ENCODE measurements around the gene TRIO.

The TRIO gene

DNA sequence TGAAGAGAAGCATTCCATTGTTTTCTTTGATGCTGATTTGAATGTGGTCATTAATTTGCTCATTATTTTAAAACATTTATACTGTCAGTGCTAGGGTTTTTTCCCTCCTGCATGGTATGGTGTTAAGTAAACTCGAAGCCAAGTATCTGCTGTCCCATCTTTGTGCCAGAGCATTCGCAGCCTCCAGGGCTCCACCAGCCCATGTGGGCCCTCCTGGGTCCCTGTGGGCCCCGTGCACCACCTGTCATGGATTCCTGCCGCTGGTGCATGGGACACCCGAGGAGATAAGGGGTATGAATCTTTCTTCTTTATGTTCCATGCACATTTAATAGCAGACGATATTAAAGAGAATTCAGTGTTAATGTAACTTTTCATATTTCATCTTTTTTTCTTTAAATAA is 95.1 kb downstream of the TRIO start:
- in situ Hi-C loops (cut with HindIII; ENCODE audit: low sequenced_read_pairs): loop anchor here (10.0 kb wide), 1 partner anchor 63 kb away; no protein-coding TSS in a partner anchor

DNA sequence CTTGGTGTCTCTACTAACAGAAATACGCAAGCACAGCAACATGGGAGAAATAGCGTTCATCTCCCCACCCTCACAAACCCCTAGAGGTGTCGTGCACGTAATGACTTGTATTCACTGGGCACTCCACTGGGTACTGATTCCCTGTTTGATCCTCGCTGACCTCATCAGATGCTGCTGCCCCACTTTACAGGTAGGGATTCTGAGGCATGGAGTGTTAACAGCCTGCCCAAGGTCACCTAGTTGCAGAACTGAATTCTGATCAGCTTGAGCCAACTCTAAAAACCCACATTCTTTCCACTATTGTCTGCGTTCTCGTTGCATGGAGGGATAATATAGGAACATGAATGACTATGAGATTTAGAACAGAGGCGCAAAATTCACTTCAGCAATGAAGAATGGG is 96.3 kb downstream of the TRIO start:
- in situ Hi-C loops (cut with HindIII; ENCODE audit: low sequenced_read_pairs): loop anchor here (10.0 kb wide), 1 partner anchor 65 kb away; no protein-coding TSS in a partner anchor

DNA sequence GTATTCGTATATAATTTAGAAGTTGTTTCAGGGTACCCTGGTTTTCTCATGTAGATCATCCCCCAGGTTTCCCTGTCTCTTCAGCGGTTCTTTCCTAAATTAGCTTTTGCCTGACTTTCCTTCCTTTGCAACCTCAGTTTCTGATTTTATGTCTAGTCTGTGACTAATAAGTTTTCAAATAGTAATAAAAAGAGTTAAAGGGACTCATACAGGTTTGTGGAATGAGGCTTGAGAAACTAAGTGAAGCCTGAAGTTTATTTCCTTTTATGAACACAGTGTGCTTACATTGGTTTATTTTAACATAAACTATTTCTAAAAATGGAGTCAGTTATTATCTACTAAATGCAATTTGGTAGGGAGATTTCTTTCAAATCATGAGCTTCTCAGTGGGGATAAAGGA is 96.8 kb downstream of the TRIO start:
- in situ Hi-C loops (cut with HindIII; ENCODE audit: low sequenced_read_pairs): loop anchor here (10.0 kb wide), 1 partner anchor 65 kb away; no protein-coding TSS in a partner anchor

DNA sequence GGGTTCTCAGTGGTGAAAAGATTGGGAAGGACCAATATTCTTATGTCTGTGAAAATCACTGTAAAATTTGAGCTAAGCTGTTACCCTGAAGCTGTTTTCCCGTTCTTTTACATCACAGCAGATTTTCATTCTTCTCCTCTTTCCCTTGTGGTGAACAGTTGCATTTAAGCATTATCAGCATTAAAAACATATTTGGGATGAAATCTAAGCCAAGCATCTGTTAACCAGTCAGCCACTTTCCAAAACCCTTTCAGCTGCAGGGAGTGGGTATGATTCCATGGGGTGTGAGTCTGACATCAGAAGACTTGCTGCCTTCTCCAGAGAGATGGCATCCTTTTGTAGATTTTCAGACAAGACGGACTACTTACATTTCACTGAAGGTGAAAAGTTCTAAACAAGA is 97.2 kb downstream of the TRIO start:
- in situ Hi-C loops (cut with HindIII; ENCODE audit: low sequenced_read_pairs): no loop called here

DNA sequence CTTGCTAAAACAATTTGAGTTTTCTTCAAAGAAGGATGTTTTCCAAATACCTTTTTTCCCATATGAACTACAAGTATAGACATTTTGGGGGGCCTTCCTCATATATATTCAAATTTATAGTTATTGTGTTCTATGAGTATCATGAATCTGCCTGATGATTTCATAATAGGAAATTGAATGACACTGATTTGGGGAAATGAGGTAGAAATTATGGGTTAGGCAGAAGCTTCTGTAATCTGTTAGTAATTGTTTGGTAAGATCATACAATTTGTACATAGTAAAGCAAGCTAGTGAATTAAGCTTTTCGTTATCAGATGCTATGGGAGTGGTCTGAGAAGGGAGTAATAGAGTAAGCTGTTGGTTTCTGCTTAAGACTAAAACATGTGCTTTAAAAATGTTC is 98.0 kb downstream of the TRIO start:
- in situ Hi-C loops (cut with HindIII; ENCODE audit: low sequenced_read_pairs): no loop called here

DNA sequence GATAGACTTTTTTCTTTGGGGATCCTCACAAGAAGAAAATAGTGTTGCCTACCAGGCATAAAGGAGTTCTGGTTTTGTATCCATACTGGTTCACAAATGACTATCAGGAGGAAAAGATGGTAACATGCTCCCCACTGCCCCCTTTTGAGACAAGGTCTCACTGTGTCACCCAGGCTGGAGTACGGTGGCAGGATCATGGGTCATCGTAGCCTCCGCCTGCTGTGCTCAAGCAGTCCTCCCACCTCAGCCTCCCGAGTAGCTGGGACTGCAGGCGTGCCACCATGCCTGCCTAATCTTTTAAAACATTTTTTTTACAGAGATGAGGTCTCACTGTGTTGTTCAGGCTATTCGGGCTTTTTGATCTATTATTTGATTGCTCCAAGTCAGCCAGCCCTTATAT is 99.3 kb downstream of the TRIO start:
- in situ Hi-C loops (cut with HindIII; ENCODE audit: low sequenced_read_pairs): no loop called here

DNA sequence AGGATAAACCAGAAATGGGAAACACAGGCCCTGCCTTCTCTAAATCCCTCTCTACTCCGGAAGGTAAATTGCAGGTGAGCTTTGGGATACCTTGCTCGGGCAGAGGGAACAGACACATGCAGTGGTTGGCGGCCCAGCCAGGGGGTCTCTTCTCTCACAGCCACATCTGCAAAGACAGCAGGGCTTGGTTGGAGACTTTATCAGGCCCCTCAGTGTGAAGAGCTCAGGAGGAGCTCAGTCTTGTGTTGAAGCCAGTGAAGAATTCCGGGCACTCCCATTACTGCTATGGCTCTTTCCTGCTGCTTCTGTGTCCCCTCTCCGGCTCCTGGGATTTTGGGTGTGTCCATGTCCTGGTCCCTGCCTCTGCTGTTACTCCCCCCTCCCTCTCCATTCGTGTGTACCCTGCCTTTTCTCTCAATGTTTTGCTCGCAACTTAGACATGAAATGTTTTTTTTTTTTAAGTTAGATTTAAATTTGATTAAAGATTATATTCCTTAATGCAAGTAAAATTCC is 99.8 kb downstream of the TRIO start:
- in situ Hi-C loops (cut with HindIII; ENCODE audit: low sequenced_read_pairs): no loop called here

DNA sequence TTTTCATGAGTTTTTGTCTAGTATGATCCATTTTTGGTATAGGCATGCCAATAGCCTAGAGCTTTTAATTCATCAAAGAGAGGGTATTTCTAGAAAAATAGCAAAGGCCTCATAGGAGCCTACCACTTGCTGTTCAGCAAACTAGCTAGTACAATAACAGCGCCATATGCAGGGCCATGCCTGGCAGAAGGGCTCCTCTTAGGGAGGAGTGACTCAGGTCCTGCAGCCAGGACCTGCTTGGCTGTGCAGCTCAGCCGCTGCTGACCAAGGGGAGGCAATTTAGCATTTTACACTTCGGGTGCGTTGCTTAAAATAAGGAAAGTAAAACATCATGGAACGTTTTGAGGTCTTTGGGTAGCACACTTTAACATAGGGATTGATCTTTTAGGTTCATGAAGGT is 100.6 kb downstream of the TRIO start:
- in situ Hi-C loops (cut with HindIII; ENCODE audit: low sequenced_read_pairs): no loop called here

DNA sequence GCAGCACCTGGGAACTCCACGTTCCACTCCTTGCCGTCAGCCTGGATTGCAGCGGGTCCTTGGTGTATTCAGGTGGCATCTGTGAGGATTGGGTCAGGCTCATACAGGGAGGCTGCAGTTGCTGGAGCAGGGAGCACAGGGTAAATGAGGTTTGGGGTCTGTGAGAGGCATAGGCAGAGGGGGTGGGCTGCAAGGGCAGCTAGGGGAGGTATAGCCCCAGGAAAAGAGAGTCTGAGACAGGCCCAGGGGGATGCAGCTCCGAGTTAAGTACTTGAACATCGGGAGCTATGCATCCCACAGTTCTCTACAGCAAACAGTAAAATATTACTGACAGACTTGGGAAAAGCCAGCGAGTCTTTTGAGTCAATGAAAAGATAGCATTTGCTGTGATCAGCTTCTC is 101.6 kb downstream of the TRIO start:
- in situ Hi-C loops (cut with HindIII; ENCODE audit: low sequenced_read_pairs): no loop called here

DNA sequence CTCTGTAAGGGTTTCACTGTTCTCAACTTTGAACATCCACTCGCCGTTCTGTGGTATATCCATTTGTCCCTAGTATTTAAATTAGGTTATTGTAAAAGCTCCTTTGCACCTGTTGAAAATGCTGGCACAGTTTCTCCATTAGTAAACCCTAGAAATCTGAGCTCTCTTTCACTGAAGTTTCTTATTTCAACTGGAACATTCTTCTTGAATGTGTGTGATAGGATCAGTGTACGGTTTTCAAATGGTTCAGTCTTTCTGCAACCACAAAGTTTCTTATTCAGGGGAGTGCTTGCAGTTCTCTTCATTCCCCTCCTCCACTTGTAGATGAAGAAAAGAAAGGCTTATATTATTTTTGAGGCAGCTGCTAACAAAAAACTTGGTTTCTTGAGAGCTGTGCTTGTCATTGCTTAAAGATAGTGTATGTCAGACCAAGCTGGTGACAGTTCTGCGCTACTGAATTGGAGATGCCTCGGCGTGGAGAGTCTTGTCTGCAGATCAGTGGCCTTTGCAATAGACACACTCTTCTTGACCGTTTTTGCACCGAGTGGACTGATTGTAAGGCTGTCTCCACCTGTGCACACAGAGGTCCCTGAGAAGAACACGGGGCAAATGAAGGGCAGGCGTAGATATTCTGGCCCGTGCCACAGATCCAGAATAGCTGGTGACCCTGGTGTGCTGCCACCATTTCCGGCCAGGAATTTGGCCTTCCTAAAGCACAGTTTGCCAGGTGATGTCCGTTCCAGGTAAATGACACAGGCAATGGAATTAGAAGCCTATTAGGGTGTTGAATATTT is 102.2 kb downstream of the TRIO start:
- in situ Hi-C loops (cut with HindIII; ENCODE audit: low sequenced_read_pairs): no loop called here

DNA sequence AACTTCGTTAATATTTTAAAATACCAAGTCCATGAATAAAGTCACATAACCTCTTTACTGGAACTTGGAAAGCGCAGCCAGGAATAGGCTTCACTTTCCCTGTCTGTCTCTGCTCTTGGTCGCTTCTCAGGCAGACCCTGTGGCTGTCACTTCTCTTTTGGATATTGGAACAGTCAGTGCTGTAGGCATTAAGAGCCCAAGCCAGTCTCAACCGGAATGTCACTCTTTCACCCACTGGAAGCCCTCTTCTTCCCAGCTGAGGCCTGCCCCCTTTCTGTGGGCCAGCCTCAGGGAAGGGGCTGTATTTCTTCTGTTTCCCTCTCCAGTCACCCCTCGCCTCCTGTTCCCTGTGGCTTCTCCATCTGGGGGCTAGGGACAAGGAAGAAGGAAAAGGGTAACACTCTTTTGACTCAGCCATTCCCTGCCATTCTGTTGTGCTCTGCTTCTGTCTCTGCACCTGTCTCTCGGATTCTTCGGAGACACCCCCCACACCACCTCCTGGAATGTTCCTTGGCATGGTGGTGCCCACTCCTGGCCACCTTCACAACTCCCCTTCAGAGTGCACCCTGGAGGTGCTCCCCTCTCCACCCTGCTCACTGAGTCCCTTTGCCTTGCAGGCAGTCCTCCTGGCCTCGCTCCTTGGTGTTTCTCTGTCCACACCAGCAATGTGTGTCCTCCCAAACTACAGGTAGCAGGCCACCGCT is 103.4 kb downstream of the TRIO start:
- in situ Hi-C loops (cut with HindIII; ENCODE audit: low sequenced_read_pairs): no loop called here

DNA sequence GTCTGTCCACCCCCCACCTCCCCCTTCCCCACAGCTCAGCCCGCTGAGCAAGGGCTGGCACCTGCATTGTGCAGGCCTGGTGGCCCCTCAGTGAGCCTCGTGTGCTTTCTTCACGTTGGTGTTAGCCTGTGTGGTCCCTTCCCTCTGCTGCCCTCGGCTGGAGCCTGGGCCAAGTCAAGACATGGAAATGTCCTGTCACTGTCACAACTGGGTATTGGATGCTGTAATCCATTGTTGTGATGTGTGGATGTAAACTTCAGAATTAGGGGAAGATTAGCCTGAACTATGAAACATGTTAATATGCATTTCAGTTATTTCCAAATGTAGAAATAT is 103.9 kb downstream of the TRIO start:
- in situ Hi-C loops (cut with HindIII; ENCODE audit: low sequenced_read_pairs): no loop called here

DNA sequence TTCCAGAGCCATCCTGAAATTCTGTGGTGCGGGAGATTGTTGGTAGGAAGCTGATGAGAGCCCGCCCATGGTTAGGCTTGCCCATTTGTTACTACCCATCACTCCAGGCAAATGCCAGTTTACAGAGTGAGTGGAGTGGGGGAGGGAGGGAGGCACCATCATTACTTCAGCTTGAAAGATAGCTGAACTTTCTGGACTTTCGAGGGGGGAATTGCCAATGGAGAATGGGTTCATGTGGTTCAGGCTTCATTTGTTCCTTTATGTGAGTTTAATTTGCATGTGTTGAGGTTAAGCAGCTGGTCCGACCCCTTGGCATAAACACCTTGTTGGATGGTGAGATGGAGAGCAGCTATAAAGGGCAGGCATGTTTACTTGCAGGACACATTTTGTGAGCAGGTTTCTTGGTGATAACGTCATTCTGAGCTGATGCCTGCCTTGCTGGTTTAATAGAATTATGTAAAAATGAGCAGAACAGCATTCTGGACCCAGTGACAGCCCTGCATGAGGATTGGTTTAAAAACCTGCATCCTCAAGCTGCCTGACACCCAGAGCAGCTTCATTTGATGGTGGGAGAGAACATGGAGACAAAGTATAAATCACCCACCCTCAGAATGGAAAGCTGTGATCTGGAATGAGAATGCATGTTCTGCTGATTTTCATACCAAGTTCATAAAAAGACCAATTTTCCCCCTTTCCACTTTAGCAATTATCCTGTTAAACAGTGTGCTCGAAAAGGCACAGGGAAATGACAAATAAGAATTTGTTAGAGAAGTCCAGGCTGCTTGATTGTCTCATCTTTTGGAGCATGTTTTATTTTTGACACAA is 106.3 kb downstream of the TRIO start:
- in situ Hi-C loops (cut with HindIII; ENCODE audit: low sequenced_read_pairs): no loop called here

DNA sequence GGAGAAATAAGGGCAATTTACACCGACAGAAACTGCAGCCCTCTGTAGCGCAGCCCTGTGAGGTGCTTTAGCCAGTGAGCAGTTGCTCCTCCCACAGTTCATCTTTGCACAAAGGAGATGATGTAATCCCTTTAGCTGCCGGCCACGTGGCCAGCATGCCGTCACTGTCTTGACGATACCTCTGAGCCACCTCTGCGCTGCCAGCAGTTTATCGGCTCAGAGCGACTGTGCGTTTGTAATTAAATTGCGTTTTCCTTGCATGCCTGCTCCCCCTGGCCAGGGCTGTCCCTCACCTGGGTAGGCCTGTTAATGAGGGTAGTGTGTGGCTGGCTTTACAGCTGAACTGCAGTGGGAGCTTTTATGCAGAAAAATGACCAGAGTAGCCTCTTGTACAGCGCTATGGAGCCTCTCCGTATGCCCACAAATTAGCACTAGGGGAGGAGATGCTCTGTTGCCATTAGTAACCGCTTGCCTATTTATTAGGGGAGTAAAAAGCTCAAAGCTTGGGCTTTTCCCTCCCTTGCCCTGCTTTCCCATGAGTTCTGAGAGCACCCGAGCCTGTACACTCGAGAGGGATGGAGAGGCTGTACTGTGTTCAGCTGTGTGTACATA is 107.0 kb downstream of the TRIO start:
- in situ Hi-C loops (cut with HindIII; ENCODE audit: low sequenced_read_pairs): no loop called here

DNA sequence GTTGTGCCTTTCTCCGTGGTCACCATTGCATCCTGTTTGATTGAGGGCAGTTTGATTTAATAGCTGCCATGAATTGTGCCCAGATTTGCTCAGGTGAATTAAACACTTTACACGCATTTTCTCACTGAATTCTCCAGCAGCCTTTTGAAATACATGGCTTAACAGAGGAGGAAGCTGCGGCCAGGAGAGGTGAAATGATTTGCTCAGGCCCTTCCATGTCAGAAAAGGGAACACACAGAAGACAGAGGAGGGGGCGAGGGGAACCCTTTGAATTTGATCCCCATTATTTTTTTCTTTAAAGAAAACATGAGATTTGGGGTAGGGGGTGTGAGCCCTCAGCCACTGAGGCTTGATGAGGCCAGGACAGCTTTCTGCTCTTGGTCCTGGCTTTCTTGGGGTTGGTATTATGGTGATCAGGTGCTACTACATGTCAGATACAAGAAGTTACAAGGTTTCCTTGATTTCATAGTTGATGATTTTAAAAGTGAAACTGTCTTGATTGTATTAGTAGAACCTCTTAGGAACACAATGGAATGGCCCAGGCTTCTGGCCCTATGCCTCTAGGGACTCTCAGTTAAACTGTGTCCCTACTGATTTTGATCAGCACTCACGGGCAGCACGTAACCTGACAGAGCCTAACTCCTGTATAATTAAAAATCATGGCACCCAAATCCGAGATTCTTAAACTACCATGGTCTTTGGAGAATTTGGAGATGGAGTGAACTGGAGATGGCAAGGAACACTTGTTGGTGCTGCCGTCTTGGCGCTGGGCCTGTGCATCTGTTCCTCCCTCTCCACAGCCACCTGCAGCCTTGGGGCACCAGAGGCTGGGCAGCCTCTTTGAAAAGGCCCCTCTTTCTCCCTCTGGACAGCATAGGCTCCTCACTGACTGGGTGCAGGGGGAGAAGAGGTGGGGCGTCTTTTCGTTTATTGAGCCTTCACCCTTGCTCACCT is 107.9 kb downstream of the TRIO start:
- in situ Hi-C loops (cut with HindIII; ENCODE audit: low sequenced_read_pairs): no loop called here

DNA sequence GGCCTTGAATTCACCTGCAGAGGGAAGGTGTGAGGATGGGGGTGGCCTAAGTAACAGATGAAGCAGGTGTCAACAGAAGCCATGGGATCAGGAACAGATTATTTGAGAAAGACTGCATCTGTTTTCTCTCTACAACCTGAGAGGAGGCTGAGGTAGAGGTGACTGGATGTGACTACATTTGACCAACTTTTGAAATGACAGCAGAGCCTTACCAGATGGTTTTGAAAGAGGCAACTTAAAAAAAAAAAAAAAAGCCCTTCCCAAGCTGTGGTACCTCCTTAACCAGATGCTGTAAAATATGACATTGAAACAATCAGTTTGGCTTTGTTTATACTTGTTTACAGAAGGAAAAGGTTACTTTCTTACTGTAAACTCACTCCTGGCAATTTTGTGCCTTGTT is 108.6 kb downstream of the TRIO start:
- in situ Hi-C loops (cut with HindIII; ENCODE audit: low sequenced_read_pairs): no loop called here

DNA sequence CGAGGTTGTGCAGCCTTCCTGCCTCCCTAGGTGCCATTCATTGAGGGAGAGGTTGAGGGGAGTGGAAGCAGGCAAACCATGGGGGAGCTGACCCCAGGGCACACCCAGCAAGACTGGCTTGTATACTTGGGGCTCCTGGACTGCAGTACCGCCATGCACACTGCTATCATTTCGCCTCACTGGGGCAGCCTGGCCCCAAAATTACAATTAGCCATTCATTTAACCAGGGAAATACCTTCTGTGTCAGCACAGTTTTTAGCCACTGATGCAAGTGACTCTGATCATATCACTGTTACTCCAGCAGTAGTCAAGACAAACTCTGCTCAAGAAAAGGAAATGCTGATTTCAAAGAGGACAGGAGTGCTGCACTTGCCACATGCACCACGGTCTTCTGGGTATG is 109.7 kb downstream of the TRIO start:
- in situ Hi-C loops (cut with HindIII; ENCODE audit: low sequenced_read_pairs): no loop called here

DNA sequence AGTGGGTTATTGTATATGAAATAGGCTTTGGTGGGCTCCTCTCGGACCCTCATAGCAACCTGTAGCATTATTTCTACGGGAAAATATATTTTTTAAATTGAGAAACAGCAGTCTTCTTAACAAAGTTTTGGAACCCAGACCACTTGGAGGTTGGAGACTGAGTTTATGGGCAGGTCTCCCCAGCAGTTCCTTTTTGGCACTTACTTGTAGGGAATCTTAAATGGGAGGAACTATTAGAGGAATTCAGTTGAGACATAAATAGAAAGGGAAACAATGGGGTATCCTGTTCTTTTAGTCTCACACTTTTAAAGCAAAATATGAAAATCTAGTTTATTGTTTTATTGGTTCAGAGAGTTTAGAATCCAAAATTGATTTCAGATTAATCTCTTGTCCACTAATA is 111.5 kb downstream of the TRIO start:
- in situ Hi-C loops (cut with HindIII; ENCODE audit: low sequenced_read_pairs): no loop called here

DNA sequence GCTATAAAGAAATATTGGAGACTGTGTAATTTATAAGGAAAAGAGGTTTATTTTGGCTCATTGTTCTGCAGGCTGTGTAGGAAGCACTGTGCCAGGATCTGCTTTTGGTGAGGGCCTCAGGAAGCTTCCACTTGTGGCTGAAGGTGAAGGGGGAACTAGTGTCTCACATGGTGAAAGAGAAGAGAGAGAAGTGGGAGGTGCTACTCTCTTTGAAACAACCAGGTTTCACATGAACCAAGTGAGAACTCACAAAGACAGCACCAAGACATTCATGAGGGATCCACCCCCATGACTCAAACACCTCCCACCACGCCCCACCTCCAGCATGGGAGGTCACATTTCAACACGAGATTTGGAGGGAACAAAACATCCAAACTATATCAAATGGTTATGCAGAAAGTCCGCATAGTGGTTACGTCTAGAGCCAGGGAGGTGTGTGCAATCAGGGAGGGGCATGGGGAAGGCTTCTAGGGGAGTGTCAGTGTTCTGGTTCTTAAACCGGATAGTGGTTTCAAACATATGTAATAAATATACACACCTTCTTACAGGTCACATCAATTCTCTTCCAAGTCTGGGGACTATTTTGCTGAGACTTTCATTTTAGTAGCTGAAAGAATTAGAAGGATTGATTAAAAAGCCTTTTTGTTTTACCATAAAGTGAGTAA is 113.0 kb downstream of the TRIO start:
- in situ Hi-C loops (cut with HindIII; ENCODE audit: low sequenced_read_pairs): no loop called here

Measured in endothelial cell of hepatic sinusoid (primary cell).